Activated CD8-positive, alpha-beta T cell treated with anti-CD3 and anti-CD28 coated beads for 36 hours (primary cell): Measurements from ENCODE around the gene POLD3. TPM values are rescaled to one million over a fixed set of nuclear protein-coding genes. Genes with fewer than 3 reads are reported as not detected.
A peak's percentile ranks its signal among the peaks of the same experiment; 100 is the strongest.

ENCODE experiments used
- ATAC-seq: fragments of 200-7000 bp; cut with Tn5 transposase; one replicate; pipeline ENCODE4 v1.10.0; 2021; ENCODE audit warnings: mild to moderate bottlenecking, moderate library complexity
- CTCF ChIA-PET: fragments of 350-600 bp; sonication (Branson Sonifier 250); formaldehyde crosslinking; loops from one replicate; lab custom pipeline; 2021; ENCODE audit warnings: antibody characterized with exemption; lab: Charles Lee
- POLR2A ChIA-PET: fragments of 350-600 bp; sonication (Branson Sonifier 250); formaldehyde crosslinking; loops from one replicate; lab custom pipeline; 2021; ENCODE audit warnings: antibody characterized with exemption; lab: Charles Lee
- DNase-seq: peaks from one replicate; pipeline ENCODE4 v3.0.0-alpha.2; 2020
- H3K27ac Mint-ChIP-seq: one replicate; pipeline ENCODE4 v1.8.0; 2021; ENCODE audit warnings: mild to moderate bottlenecking, mixed read lengths
- H3K27me3 Mint-ChIP-seq: one replicate; pipeline ENCODE4 v1.8.0; 2021; ENCODE audit warnings: mixed read lengths
- H3K36me3 Mint-ChIP-seq: one replicate; pipeline ENCODE4 v1.8.0; 2021; ENCODE audit warnings: low read depth, mixed read lengths
- H3K4me1 Mint-ChIP-seq: one replicate; pipeline ENCODE4 v1.8.0; 2021; ENCODE audit warnings: low read depth, mixed read lengths
- H3K4me3 Mint-ChIP-seq: one replicate; pipeline ENCODE4 v1.8.0; 2021; ENCODE audit warnings: mild to moderate bottlenecking, moderate library complexity, mixed read lengths
- H3K9me3 Mint-ChIP-seq: one replicate; pipeline ENCODE4 v1.8.0; 2021; ENCODE audit warnings: mixed read lengths
- CTCF ChIP-seq: fragments of 200-600 bp; IDR thresholded peaks from one replicate; pipeline ENCODE4 v1.8.0; 2022; ENCODE audit warnings: antibody characterized with exemption, mild to moderate bottlenecking
- intact Hi-C: fragments of 100-400 bp; cut with micrococcal nuclease; formaldehyde crosslinking; loops from one replicate; pipeline ENCODE4 v1.10.0; 2022
- total RNA-seq, 2 experiments: library from RNA; stranded (reverse); gene quantifications; one replicate each; pipeline ENCODE4 v1.2.3, GENCODE V29; 2021

POLD3 gene
- total RNA-seq, 2 experiments from 2014 or later: 56.0 to 67.2 TPM

- Mint-ChIP-seq H3K9me3 (no peaks in the 10 kb centered on the region), H3K36me3 (peaks cover 49% of the 10 kb centered on the region), H3K4me3 (peak overlapping the region; percentile 100), H3K27ac (peak overlapping the region; percentile 98), H3K27me3 (no peaks in the 10 kb centered on the region), H3K4me1 (peaks cover 31% of the 10 kb centered on the region)
- TF ChIP-seq CTCF: no peak
- DNase-seq: peak; percentile 21
- intact Hi-C loops: no loop called here
- ChIA-PET CTCF (interaction anchor here (1.1 kb wide), 1 partner anchor 146 kb away, joined by 3 read pairs; no protein-coding TSS in a partner anchor), POLR2A (interaction anchor here (0.7 to 2.6 kb wide), 4 partner anchors 31 to 966 kb away, joined by 3 to 14 read pairs (median 3); partner anchors contain the start of gene LIPT2)
- ATAC-seq: no peak
Measured at GRCh38 chr11:74593463-74593862, 1.1 kb downstream of the POLD3 start.

- POLR2A ChIA-PET: interaction anchor here (0.6 kb wide), 1 partner anchor 42 kb away, joined by 3 read pairs; no protein-coding TSS in a partner anchor
- CTCF ChIA-PET: interaction anchor here (0.8 to 2.1 kb wide), 2 partner anchors 12 to 150 kb away, joined by 3 to 6 read pairs; no protein-coding TSS in a partner anchor
- Mint-ChIP-seq H3K9me3 (no peaks in the 10 kb centered on the region), H3K4me1 (no peaks in the 10 kb centered on the region), H3K36me3 (peaks cover 24% of the 10 kb centered on the region), H3K4me3 (no peak overlapping the region), H3K27me3 (no peaks in the 10 kb centered on the region), H3K27ac (no peak overlapping the region)
- ATAC-seq: no peak
- DNase-seq: no peak
- intact Hi-C loops: no loop called here
- no peak for TF ChIP-seq CTCF
Measured at GRCh38 chr11:74602637-74603556, 10.5 kb downstream of the POLD3 start.

- no peaks in the 10 kb centered on the region for H3K9me3 Mint-ChIP-seq
- ATAC-seq (no peak), DNase-seq (no peak)
- no peak overlapping the region for H3K4me3 Mint-ChIP-seq
- intact Hi-C loops: no loop called here
- H3K27me3 Mint-ChIP-seq: no peaks in the 10 kb centered on the region
- no peaks in the 10 kb centered on the region for H3K4me1 Mint-ChIP-seq
- TF ChIP-seq CTCF: no peak
- no peak overlapping the region for H3K27ac Mint-ChIP-seq
- POLR2A ChIA-PET: interaction anchor here (0.6 kb wide), 1 partner anchor 92 kb away, joined by 3 read pairs; no protein-coding TSS in a partner anchor
- H3K36me3 Mint-ChIP-seq: peaks cover 19% of the 10 kb centered on the region
- CTCF ChIA-PET: interaction anchor here (0.8 kb wide), 1 partner anchor 11 kb away, joined by 3 read pairs; no protein-coding TSS in a partner anchor
Measured at GRCh38 chr11:74603845-74604244, 11.5 kb downstream of the POLD3 start.

GRCh38 chr11:74604311-74604710 is 11.9 kb downstream of the POLD3 start:
- ChIA-PET POLR2A (interaction anchor here (0.6 kb wide), 1 partner anchor 93 kb away, joined by 3 read pairs; no protein-coding TSS in a partner anchor), CTCF (no interaction called here)

More at GRCh38 chr11:74604311-74604710, 11.9 kb downstream of the POLD3 start:
- no peak for TF ChIP-seq CTCF
- H3K4me3 Mint-ChIP-seq: no peak overlapping the region
- H3K9me3 Mint-ChIP-seq: no peaks in the 10 kb centered on the region
- no peaks in the 10 kb centered on the region for H3K4me1 Mint-ChIP-seq
- H3K36me3 Mint-ChIP-seq: peaks cover 19% of the 10 kb centered on the region
- intact Hi-C loops: no loop called here
- H3K27me3 Mint-ChIP-seq: no peaks in the 10 kb centered on the region
- ATAC-seq (no peak), DNase-seq (no peak)
- H3K27ac Mint-ChIP-seq: no peak overlapping the region
